ENCODE data around the gene DDX6.

DDX6 gene, protein sequence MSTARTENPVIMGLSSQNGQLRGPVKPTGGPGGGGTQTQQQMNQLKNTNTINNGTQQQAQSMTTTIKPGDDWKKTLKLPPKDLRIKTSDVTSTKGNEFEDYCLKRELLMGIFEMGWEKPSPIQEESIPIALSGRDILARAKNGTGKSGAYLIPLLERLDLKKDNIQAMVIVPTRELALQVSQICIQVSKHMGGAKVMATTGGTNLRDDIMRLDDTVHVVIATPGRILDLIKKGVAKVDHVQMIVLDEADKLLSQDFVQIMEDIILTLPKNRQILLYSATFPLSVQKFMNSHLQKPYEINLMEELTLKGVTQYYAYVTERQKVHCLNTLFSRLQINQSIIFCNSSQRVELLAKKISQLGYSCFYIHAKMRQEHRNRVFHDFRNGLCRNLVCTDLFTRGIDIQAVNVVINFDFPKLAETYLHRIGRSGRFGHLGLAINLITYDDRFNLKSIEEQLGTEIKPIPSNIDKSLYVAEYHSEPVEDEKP

DNA sequence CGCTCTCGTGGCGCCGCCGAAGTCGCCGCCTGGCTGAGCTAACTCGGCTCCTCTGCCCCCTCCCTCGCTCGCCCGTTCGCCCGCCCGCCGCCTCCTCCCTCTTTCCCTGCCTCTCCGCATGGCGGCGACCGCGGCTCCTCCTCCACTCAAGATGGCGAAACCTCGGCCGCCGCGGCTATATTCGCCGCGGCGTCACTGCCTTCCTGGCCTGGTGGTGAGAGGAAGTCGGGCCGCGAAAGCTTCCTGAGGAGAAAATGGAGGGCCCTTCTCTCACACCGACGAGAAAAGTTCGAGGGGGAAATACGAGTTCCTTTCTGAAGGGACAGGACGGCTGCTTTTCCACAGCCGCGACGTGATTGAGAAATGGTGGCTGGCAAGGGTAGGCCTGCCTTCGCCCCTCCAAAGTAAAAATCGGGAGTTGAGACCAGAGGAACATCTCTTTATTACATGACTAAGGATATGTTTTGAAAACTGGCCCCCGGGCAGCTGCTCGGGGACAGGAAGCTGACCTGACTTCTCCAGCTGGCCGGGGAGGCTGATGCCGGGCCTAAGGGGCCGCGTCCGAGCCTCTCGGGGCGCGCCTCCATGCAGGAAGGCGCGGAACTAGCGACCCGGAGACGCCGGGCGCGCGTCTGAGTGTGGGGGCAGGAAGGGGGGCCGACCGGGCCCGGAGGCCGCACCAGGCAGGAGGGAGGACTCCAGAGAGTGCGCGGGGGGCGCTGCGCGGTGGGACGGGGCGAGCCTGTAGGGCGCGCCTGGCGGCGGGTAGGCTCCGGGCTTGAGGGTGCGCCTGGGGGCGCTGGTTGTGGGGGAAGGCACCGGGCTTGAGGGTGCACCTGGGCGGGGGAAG is at the start of gene DDX6:
TSS of gene DDX6 (minus strand) at position 54 of the 850 bp plus-strand sequence. CDS start 4,913 bp downstream, outside the sequence.
- Histone ChIP-seq H3K27ac (peak within 1 kb of the TSS; percentile 99), H3K4me3 (ENCODE audit: low read depth, low read length) (peak within 1 kb of the TSS; percentile 88), H3K4me1 (no peaks in the 10 kb centered on the region), H3K27me3 (ENCODE audit: control insufficient read depth, insufficient read depth, low read length) (no peaks in the 10 kb centered on the region), H2AFZ (peak within 1 kb of the TSS; percentile 99), H3K79me2 (peaks cover 18% of the 10 kb centered on the region), H3K9me3 (ENCODE audit: control insufficient read depth, low read length) (no peaks in the 10 kb centered on the region), H3K36me3 (ENCODE audit: control insufficient read depth, insufficient read depth, low read length) (no peaks in the 10 kb centered on the region), H3K4me2 (ENCODE audit: low read length) (peak within 1 kb of the TSS; percentile 87), H3K9ac (peak within 1 kb of the TSS; percentile 97)
- TF ChIP-seq, protein P1, sequence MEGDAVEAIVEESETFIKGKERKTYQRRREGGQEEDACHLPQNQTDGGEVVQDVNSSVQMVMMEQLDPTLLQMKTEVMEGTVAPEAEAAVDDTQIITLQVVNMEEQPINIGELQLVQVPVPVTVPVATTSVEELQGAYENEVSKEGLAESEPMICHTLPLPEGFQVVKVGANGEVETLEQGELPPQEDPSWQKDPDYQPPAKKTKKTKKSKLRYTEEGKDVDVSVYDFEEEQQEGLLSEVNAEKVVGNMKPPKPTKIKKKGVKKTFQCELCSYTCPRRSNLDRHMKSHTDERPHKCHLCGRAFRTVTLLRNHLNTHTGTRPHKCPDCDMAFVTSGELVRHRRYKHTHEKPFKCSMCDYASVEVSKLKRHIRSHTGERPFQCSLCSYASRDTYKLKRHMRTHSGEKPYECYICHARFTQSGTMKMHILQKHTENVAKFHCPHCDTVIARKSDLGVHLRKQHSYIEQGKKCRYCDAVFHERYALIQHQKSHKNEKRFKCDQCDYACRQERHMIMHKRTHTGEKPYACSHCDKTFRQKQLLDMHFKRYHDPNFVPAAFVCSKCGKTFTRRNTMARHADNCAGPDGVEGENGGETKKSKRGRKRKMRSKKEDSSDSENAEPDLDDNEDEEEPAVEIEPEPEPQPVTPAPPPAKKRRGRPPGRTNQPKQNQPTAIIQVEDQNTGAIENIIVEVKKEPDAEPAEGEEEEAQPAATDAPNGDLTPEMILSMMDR (IDR thresholded peaks at IDR 0.05): peak; percentile 36

DNA sequence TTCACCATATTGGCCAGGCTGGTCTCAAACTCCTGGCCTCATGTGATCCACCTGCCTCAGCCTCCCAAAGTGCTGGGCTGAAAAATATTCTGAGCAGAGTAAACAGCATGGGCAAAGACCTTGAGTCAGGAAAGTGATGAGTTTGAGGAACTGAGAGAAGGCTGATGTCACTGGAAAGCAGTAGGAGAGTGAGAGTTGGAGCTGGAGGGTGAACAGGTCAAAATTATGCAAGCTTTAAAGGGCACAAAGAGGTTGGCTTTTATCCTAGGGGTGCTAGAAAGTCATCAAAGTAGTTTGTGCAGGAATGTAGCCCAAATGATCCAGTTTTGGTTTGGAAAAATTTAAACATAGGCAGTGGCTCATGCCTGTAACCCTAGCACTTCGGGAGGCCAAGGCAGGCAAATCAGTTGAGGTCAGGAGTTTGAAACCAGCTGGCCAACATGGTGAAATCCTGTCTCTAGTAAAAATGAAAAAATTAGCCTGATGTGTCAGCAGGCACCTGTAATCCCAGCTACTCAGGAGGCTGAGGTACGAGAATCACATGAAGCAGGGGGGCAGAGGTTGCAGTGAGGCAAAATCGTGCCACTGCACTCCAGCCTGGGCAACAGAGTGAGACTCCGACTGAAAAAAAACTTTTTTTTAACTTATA is 48.1 kb upstream of the DDX6 start:
- TF ChIP-seq, protein P1 (IDR thresholded peaks at IDR 0.05): no peak
- Histone ChIP-seq H3K27me3 (ENCODE audit: control insufficient read depth, insufficient read depth, low read length) (no peaks in the 10 kb centered on the region), H3K4me1 (no peaks in the 10 kb centered on the region), H3K36me3 (ENCODE audit: control insufficient read depth, insufficient read depth, low read length) (no peaks in the 10 kb centered on the region), H3K4me2 (ENCODE audit: low read length) (no peak overlapping the region), H3K4me3 (ENCODE audit: low read depth, low read length) (no peak overlapping the region), H2AFZ (no peak overlapping the region), H3K9ac (no peak overlapping the region), H3K79me2 (no peaks in the 10 kb centered on the region), H3K9me3 (ENCODE audit: control insufficient read depth, low read length) (no peaks in the 10 kb centered on the region), H3K27ac (no peak overlapping the region)

DNA sequence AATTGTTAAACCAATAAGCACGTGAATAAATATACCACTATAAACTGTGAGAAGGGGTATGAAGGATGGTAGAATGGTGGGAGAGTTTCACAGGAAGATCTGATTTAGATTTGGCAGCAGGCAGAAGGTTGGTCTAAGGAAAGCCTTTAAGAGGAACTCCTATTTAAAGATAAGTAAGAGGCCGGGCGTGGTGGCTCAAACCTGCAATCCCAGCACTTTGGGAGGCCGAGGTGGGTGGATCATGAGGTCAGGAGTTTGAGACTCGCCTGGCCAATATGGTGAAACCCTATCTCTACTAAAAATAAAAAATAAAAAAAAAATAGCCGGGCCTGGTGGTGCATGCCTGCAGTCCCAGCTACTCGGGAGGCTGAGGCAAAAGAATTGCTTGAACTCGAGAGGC is 46.9 kb upstream of the DDX6 start:
- H3K4me2 ChIP-seq (ENCODE audit: low read length): no peak overlapping the region
- H2AFZ ChIP-seq: no peak overlapping the region
- no peak overlapping the region for H3K27ac ChIP-seq
- TF ChIP-seq, protein P1 (IDR thresholded peaks at IDR 0.05): no peak
- H3K36me3 ChIP-seq (ENCODE audit: control insufficient read depth, insufficient read depth, low read length): no peaks in the 10 kb centered on the region
- no peak overlapping the region for H3K4me3 ChIP-seq (ENCODE audit: low read depth, low read length)
- no peaks in the 10 kb centered on the region for H3K27me3 ChIP-seq (ENCODE audit: control insufficient read depth, insufficient read depth, low read length)
- H3K4me1 ChIP-seq: no peaks in the 10 kb centered on the region
- H3K9ac ChIP-seq: no peak overlapping the region
- no peaks in the 10 kb centered on the region for H3K79me2 ChIP-seq
- H3K9me3 ChIP-seq (ENCODE audit: control insufficient read depth, low read length): no peaks in the 10 kb centered on the region

DNA sequence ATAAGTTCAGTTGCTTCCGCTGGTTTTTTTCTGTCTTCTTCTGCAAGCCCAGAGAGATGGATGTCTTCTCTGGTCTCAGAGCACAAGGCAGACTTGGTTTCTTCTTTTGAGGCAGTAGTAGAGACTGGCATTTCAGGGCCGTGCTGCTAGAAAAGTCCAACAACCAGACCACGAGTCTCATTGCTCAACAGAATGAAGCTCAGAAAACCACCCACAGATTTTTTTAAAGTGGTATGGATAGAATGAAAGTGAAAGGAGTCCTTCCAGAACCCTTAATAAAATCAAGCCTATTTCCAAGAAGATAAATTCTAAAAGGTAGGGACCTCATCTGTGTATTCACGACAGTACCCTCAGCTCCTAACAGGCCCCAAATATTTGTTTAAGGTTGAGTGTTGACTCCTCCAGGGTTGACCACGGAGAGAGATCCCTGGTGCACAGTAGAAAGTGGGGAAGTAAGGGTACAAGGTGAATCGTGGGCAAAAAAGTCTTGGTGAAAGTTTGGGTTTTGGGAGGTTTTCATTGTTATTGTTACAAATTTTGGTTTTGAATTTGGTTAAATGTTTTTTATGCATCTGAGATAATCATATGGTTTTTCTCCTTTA is 43.6 kb upstream of the DDX6 start:
- no peak overlapping the region for H2AFZ ChIP-seq
- H3K36me3 ChIP-seq (ENCODE audit: control insufficient read depth, insufficient read depth, low read length): no peaks in the 10 kb centered on the region
- H3K79me2 ChIP-seq: no peaks in the 10 kb centered on the region
- no peak overlapping the region for H3K27ac ChIP-seq
- TF ChIP-seq, protein P1 (IDR thresholded peaks at IDR 0.05): no peak
- no peaks in the 10 kb centered on the region for H3K4me1 ChIP-seq
- H3K4me2 ChIP-seq (ENCODE audit: low read length): no peak overlapping the region
- no peaks in the 10 kb centered on the region for H3K27me3 ChIP-seq (ENCODE audit: control insufficient read depth, insufficient read depth, low read length)
- H3K9me3 ChIP-seq (ENCODE audit: control insufficient read depth, low read length): no peaks in the 10 kb centered on the region
- H3K9ac ChIP-seq: no peak overlapping the region
- no peak overlapping the region for H3K4me3 ChIP-seq (ENCODE audit: low read depth, low read length)
